Right hindlimb (tissue), 1 donor: ENCODE measurements around the gene IGSF11.
A peak's percentile ranks its signal among the peaks of the same experiment; 100 is the strongest.

Experiments
- DNase-seq: peaks from one replicate; pipeline ENCODE4 v3.0.0-alpha.2; 2018

IGSF11 gene

DNA sequence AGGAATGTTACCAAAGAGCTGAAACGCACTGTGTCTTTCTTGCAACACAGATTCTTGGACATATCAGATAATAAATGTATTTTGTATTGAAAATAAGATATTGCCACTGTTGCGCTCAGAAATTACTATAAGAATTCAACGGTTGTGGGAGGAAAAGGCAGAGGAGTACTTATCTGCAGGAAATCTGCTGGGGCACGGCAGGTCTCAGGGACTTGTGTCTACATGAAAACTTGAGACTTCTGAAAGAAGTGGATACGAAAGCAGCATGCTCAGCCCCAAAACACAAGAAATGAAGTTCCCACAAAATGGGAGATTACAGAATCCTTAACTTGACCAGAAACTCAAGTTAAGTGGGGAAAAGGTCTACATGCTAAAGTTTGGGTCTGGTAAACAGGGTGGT is 86.5 kb downstream of the IGSF11 start:
- DNase-seq: no peak

DNA sequence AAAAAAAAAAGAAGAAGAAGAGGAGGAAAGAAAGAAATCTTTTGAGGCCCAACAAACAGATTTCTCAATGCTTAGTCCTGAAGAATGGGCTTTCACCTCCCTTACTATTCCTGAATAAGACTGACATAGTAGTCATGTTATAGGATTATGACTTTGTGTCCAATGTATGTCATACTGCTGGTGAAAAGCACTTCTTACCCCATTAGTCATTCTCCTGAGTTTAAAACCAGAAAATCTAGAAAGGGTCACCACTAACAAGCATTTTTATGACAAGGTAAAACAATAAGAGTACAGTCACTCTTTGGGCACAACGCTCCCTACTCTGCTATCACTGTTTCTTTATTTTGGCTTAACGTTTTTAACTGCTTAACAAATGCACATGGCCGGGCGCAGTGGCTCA is 88.2 kb downstream of the IGSF11 start:
- no peak for DNase-seq

DNA sequence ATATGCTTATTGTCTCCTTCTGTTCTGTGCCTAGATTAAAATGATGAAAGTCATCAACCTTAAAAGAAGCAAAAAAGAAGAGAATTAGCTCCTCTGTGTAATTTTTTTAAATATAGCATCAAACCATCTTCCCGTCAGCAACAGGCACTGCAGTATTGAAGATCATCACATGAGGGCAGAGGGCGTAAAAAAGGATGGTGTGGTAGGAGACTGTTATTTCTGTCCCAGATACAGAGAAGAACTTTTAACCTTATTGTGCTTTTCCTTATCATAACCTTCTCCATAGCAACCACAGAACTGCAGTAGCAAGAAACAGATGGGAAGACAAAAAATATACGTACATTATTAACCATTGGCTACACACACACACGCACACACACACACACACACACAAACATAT is 88.8 kb downstream of the IGSF11 start:
- no peak for DNase-seq

DNA sequence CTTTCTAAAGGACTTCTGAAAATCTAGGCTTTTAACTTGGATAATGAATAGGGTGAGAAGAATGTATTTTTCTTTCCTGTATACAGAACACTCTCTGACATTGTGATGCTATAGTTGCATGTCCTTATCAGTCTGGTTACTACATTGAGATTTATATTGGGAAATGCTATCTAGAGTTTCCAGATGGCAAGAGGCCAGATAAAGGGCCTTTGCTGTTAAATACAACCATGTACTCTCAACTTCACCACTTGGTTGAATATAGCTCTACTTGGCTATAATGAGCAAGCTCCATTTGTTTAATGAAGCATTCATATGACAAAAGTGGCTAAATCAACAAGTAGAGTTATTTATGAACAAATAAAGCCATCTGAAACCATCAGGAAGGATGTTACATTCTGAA is 91.0 kb downstream of the IGSF11 start:
- no peak for DNase-seq

DNA sequence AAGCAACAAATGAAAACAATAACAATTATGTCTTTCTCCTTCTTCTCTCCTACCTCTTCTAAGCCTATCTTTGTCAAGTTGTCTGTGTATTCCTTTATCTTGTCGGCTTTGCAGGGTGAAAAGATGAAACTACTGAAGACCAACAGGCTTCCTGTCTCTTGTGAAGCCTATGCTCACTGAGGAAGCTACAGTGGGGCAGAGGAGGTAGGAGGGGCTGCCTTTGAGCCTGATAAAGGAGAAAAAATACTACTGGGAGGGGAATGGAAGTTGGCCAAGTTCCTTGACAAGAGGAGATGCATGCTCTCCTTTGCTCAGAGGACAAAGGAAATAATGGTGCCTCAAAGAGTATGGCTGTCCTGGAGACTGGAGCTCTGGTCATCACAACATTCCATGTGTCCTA is 92.0 kb downstream of the IGSF11 start:
- DNase-seq: no peak

DNA sequence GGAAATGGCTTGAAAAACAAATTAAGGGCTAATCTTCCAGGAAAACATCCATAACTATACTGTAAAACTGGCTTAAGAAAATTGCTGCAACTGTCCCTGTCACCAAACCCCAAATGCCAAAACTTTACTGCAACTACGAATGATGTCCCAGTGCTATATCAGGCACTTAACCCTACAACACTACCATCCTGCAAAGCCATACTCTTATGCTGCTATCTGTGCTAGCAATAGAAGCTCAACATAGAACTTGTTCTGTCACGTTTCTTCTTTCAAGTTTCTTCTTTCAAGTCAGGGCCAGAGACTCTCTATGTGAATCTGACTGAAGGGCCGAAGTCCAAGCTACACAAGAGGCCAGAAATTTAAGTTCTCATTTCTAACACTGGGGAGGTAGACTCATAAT is 92.5 kb downstream of the IGSF11 start:
- no peak for DNase-seq

DNA sequence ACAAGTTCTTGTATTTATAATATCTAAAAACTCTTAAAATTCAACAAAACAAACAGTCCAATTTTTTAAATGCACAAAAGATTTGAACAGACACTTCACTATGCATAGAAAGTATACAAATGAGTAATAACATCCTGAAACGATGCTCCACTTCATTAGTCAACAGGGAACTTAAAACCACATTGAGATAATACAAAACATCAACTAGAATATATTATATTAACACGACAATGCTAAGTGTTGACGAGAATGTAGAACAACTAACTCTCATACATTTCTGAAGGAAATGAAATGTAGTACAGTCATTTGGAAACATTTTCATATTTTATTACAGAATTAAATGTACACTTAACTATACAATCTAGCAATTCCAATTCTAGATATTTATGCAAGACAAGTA is 93.4 kb downstream of the IGSF11 start:
- no peak for DNase-seq

DNA sequence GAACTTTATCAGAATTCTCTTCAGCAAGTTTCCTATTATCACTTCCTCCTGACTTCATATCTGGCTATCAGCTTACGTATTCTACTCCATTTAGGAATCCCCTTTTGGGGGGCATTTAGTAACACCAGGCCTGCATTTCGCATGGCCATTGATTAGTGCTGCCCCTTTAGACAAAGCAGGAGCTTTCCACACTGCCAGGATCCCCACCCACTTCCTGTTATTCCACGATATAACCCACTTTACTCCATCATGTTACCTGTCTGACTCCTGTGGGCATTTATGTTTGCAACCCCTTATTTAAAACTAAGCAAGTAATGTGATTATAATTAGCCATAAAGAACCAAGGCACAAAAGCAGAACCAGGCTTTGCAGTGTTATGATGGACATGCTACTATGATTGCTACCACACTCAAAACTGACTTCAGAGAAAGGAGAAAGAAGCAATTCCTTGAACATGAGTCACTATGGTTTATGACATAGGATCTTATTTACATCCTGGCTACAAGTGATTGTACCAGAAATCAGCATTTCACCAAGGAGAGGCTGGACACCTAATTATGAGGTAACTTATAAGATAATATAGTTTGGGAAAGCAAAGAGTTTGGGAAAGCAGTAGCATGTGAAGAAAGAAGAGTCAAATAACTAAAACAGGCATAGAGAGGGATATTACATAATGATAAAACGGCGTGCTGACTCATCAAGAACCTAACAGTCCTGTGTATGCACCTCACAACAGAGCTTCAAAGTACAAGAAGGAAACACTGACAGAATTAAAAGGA is 96.3 kb downstream of the IGSF11 start:
- no peak for DNase-seq

DNA sequence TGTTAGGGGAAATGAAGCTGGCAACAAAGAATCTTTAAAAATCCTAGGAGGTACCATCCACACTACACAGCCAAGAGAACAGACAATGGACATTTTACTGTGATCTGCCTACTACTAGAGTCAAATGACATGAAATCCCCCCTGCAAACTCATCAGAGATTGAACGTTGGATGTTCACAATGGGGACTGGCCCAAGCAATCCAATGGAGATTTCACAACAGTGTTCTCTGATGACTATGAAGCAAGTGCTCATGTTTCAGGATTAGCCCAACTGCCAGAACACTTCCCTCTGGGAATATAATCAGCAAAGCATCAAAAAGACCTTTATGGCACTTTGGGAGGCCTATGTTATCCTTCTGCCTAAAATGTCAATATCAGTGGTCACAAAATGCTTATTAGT is 97.8 kb downstream of the IGSF11 start:
- DNase-seq: no peak

DNA sequence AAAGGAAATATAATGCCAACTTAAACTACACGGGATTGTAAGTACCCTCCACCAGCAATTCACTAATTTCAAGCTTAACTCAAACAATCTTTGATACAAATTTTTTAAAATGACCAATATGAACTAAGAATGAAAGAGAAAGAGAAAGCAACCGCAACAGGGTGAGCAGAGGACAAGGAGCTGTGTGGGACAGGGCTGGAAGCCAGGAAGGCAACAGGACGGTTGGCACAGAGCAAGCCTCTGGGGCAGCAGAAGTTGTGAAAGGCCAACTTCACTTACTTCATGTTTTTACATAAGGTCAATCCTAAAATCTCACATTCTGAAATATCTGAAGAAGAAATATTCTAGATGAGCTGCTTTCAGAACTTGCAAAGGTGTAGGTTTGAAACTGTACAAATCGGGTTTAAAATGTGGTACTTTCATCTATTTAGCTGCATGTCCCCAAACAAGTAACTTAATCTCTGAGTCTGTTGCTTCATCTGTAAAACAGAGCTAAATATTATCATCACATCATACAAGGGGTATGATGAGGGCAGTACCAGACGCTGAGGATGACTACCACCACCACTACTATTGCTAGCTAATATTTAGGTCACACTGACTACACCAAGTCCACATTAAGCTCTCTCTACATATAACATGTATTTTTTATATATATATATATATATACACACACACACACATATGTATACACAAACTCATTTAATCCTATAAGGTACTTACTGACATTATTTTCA is 101.7 kb downstream of the IGSF11 start:
- no peak for DNase-seq

DNA sequence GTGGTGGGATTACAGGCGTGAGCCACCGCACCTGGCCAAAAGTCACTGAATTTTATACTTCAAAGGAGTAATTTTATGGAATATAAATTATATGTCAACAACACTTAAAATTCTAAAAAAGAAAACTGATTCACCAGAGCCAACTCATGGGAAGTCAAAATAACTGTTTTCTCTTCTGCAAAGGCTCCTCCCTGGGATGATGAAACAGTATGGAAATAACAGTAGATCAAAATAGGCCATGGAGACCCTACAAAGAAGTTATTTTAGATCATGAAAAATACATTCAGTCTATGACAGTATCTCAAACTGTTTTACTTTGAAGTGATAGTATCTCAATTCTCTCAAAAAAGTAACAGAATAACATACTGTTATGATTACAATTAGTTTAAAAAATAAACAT is 102.7 kb downstream of the IGSF11 start:
- DNase-seq: no peak

DNA sequence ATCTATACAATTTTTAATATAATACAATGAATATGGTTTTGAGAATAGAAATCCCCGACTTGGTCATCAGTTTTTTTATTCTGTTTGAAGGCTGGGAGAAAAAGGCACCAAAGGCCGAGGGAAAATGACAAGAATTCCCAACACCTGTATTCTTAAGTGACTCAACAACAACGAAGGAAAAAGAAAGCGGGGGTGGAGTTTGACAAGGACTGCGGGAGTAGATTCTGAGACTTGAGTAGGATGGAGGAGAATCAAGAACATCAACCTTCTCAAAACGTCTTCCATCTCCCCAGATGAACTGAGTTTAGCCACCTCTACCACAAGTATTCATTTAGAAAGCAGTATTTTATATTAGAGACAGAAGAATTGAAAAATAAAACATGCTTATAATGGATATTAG is 107.2 kb downstream of the IGSF11 start:
- DNase-seq: no peak

DNA sequence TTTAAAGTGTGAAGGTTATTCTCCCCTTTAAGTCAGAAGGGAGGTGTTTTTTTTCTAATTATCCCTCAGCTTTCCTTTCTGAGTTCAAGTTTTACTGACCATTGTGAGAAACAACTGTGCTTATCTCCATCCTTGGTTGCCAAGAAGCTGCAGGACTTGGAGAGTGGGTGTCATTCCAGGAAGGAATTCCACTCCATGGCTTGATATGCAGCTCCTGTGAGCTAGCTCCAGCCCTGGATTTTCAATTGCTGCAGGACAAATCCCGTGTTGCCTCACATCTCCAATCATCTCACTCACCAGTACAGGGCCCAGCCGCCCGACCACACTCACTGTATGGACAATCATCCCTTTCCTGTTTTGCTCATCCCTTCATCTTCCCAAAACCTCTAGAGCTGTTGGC is 122.5 kb downstream of the IGSF11 start:
- DNase-seq: no peak

DNA sequence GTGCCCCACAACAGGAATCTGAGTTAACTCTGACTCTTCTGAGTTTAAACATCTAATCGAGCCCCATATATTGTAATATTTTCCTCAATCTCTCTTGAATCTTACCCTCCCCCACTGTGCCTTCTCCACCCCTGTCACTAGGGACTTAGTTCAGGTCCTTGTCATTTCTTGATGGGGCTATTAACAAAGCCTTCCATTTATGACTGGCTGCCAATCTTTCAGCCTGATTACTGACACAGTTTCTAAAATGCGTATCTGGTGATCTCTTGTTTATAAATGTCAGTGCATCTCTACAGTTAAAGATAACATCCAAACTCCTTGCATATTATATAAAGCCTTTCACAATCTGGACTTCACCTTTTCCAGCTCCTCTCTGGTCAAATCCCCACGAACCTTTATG is 124.3 kb downstream of the IGSF11 start:
- no peak for DNase-seq

DNA sequence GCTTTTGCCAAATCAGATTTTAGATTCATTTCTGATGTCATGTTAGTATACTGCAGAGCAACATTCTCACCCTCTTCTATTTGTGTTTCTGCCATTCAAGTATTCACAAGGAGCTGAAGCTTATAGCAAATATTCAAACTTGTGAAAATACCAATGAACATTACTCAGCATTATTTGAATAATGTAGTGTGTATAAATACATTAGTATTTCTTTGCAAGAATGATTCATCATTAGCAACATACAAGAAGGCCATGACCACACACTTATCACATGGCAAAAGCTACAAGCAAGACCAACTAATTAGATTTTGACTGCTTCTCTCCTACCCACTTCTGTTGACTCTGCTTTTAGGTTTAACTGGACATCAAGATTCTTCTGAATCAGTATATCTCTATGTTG is 124.9 kb downstream of the IGSF11 start:
- DNase-seq: no peak

DNA sequence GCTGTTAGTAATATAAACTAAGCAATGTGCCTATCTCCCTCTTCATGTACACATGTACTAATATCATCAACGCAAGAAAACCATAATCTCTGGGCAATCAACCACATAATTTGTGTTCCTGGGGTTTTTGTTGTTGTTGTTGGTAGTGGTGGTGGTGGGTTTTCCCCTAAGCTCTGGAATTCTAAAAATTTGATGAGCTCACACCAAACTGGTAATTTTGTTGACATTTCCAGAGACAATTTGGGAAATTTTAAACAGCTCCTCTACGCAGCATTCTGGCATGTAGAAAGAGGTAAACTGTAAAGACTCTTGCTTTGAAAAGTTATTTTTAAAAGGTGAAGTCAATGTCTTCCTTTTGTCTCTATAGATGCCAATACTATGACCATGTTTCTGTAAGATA is 126.7 kb downstream of the IGSF11 start:
- no peak for DNase-seq

DNA sequence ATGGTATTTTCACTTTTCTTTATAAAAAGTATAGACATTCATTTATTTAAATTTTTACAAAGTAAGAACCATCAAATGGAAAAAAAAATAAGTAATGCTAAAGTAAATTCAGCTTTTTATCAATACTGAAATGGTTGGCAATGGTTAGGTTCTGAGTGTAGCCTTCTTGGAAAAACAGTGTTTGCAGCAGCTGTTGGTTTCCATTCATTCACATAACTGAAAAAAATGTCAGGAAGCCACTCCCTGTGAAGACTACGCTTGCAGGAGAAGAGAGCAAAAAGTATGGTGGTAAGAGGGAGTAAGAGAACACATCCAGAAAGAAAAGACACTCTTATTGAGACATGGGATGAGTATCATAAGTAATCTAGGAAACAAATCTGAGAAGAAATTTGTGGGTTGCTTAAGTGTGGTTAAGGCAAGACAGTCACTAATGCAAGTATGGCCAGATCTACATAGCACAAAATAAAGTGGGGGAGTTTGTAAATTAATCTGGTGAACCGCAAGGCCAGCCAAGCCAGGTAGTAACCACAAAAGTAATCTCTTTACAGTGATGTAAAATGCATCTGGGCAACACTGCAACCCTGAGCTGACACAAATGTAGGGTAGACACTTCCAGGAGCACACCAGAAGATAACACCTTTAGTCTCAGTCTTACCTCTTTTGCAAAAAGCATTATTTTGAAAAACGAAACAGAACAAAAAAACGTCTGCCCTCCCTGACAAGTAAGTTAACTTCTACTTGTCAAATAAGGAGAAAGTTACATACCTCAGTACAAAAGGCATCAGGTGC is 133.7 kb downstream of the IGSF11 start:
- DNase-seq: no peak

DNA sequence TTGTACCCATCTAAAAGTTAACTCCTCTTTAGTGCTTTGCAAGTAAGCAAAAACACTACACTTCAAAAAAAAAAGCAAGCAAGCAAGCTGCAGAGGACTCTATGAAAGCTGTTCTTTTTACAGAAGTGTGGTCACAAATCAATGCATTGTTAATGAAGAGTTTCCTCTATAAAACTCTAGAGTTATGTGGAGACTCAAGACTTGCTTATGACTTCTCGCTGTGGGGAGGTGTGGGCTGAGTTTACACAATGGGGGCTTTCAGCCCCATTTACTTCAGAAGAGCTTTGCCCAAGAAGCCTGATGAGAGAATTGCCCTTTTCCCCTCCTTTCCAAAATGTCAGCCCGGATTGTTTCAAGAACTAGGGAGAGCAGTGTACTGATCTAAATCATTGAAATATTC is 144.4 kb downstream of the IGSF11 start:
- no peak for DNase-seq

DNA sequence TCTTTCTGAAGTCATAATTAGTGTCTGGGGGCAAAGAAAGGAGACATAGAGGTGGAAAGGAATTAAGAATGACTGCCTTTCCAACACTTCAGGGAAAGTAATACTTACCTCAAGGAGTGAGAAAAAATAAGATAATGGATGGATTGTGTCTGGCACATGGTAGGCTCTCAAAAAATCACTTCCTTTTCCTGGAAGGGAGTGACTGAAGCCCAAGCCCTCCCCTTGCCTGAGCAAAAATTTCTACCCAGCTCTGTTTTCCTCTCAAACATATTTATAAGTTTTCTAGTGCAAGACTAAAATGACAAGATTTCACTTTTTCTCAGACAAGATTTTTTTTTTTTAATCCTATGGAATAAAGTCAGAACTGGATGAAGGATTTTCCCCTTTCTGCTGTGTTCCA is 145.0 kb downstream of the IGSF11 start:
- no peak for DNase-seq

DNA sequence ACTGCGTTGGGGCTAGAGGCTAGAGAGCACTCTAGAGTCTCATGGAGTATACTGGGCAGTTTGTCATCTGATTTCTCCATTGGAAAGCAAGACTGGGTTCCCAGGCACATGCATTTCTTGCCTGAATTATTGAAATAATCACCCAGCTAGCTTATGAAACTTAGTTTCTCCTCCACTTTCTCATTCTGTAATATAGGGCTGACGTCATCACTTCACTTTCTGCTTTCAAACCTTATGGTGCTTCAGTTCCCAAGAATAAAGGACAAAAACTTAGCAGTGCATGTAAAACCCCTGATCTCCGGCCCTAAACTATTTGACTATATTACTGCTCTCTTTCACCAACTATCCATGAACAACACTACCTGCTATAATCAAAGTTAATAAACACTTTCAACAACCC is 147.9 kb downstream of the IGSF11 start:
- DNase-seq: no peak

DNA sequence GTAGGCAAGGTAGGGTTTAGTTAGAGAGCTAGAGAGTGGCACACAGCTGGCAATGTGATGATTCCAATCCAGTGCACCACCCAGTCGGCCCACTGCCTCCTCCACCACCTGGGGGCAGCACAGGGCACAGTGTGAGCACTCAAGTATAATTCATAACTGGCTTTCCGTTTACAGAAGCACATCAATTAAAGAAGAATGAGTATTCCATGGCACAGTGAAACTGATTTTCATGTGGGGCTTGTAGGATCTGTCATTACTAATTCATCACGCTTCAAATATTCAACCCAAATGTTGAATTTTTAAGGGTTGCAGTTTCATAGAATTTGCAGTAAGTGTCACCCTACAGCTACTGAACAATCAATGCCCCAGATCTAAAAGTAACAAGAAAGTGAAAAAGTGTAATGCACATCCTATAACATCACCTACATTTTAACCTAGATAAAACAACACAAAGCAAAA is 149.9 kb downstream of the IGSF11 start:
- peak; percentile 69 for DNase-seq

DNA sequence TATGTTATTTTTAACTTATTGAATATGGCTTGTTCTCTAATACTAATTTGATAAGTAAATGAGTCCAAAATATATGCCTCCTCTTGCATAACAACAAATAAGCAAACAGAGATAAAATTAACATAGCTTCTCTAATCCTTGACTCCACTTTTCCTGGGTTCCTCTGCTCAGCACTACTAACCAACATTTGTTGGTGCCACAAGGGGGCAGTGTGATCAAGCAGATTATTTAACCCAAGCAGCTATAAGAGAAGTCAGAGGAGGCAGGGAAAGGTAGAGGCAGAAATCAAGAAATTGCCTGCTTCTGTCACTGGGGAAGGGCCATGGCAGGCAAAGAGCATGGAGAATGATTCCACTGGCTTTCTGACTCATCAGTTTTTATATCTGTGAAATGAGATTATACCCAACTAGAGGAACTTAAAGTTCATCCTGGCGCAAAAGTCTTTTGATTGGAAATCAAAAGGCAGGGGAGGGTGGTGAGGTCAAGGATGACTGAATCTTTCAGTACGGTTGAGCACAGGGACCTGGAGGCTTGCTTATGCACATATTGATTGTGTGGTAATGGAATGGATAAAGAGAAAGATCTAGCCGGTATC is 152.2 kb downstream of the IGSF11 start:
- peak; percentile 64 for DNase-seq

DNA sequence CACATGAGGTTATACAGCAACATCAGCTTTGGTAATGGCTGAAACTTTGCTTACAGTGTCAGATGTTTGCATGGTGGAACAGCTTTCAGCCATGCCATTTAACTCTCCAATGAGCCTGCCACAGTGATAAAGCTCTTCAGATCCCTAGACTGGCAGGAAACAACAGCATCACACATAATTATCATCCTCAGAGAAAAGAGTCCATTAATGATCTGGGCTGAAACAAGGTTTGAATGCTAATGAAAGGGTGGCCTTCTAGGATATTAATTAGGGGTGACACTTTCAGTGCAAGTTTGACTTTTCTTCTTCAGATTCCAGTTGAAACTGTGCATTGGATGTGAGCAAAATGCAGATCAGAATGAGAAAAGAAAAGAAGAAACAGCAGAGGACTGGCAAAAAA is 166.6 kb downstream of the IGSF11 start:
- DNase-seq: no peak
